Measurements from ENCODE around the gene LY86. TPM values are rescaled to one million over a fixed set of nuclear protein-coding genes. Genes with fewer than 3 reads are reported as not detected.

LY86 gene
- polyA plus RNA-seq, 4 donors: 2.8 to 3.4 (median 3.0) TPM; not detected in 1

DNA sequence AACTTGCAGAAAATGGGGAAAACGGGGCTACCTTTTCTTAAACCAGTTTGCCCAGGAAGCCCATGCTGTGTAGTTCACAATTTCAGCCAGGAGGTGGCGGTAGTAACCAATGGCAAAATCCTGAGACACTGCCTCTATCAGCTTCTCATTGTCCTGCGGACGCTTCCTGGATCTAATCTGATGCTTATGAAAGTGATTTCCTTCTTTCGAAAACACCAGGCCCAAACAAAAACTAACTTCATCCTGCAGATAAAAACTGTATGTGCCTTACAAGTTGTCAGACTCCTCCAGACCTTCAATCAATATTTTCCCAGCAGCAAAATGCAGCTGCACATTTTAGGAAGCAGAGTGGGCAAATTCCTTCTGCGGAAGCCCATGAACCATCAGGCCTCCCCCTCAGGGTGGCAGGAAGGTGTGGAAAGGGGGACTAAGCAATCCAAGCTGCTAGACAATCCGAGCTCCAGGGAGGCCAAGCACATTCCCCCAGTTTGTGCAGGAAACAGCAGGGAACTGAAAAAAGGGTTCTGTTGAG is 88.5 kb downstream of the LY86 start:
- Histone ChIP-seq H3K4me3 (ENCODE audit: low read depth in 1 of 3, low read length in 3 of 3) (no peak overlapping the region), H3K27ac (ENCODE audit: low read depth in 1 of 3, low read length in 2 of 3) (peak overlapping the region; percentile 16 to 70 (median 34))

GRCh38 chr6:6678185-6678671 is 89.7 kb downstream of the LY86 start:
- H3K27ac ChIP-seq (ENCODE audit: low read depth in 1 of 3, low read length in 2 of 3): peak overlapping the region; percentile 5 to 69 (median 46)
- H3K36me3 ChIP-seq (ENCODE audit: control insufficient read depth in 3 of 3, insufficient read depth in 2 of 3, low read depth in 1 of 3, low read length in 3 of 3): no peaks in the 10 kb centered on the region
- H3K9me3 ChIP-seq (ENCODE audit: control insufficient read depth in 2 of 2, insufficient read depth in 1 of 2, low read depth in 1 of 2, low read length in 1 of 2): no peaks in the 10 kb centered on the region
- peaks cover 7 to 39% (median 10%) of the 10 kb centered on the region in 3 donors for H3K4me1 ChIP-seq (ENCODE audit: control insufficient read depth in 3 of 3, insufficient read depth in 2 of 3, low read depth in 1 of 3, low read length in 2 of 3)
- WGBS, 3 donors: 50 to 73% (median 59%) methylated on average over 12 of the region's 12 CpGs
- no peak for FAIRE-seq
- H3K27me3 ChIP-seq (ENCODE audit: control insufficient read depth in 3 of 3, insufficient read depth in 3 of 3, low read length in 3 of 3): no peaks in the 10 kb centered on the region
- peak; percentile 73 to 85 for DNase-seq
- no peak overlapping the region for H3K4me3 ChIP-seq (ENCODE audit: low read depth in 1 of 3, low read length in 3 of 3)

More for the DNA sequence above, 88.5 kb downstream of the LY86 start:
- no peaks in the 10 kb centered on the region for H3K27me3 ChIP-seq (ENCODE audit: control insufficient read depth in 3 of 3, insufficient read depth in 3 of 3, low read length in 3 of 3)
- peaks cover 7 to 30% (median 8%) of the 10 kb centered on the region in 3 donors for H3K4me1 ChIP-seq (ENCODE audit: control insufficient read depth in 3 of 3, insufficient read depth in 2 of 3, low read depth in 1 of 3, low read length in 2 of 3)
- no peaks in the 10 kb centered on the region for H3K9me3 ChIP-seq (ENCODE audit: control insufficient read depth in 2 of 2, insufficient read depth in 1 of 2, low read depth in 1 of 2, low read length in 1 of 2)
- 17 to 19% (median 18%) methylated on average over 7 of the region's 7 CpGs for WGBS, 3 donors
- no peaks in the 10 kb centered on the region for H3K36me3 ChIP-seq (ENCODE audit: control insufficient read depth in 3 of 3, insufficient read depth in 2 of 3, low read depth in 1 of 3, low read length in 3 of 3)
- FAIRE-seq (no peak), DNase-seq (peak; percentile 88 to 89)

GRCh38 chr6:6678811-6679210 is 90.3 kb downstream of the LY86 start:
- Histone ChIP-seq H3K27me3 (ENCODE audit: control insufficient read depth in 3 of 3, insufficient read depth in 3 of 3, low read length in 3 of 3) (no peaks in the 10 kb centered on the region), H3K4me3 (ENCODE audit: low read depth in 1 of 3, low read length in 3 of 3) (no peak overlapping the region), H3K4me1 (ENCODE audit: control insufficient read depth in 3 of 3, insufficient read depth in 2 of 3, low read depth in 1 of 3, low read length in 2 of 3) (peaks cover 7 to 44% (median 10%) of the 10 kb centered on the region in 3 donors), H3K9me3 (ENCODE audit: control insufficient read depth in 2 of 2, insufficient read depth in 1 of 2, low read depth in 1 of 2, low read length in 1 of 2) (no peaks in the 10 kb centered on the region), H3K36me3 (ENCODE audit: control insufficient read depth in 3 of 3, insufficient read depth in 2 of 3, low read depth in 1 of 3, low read length in 3 of 3) (no peaks in the 10 kb centered on the region), H3K27ac (ENCODE audit: low read depth in 1 of 3, low read length in 2 of 3) (peak overlapping the region in 1 of 3 donors; percentile 45)
- DNase-seq (peak in 1 of 2 donors; percentile 63), FAIRE-seq (no peak)
- 25 to 61% (median 42%) methylated on average over 11 of the region's 11 CpGs for WGBS, 3 donors

DNA sequence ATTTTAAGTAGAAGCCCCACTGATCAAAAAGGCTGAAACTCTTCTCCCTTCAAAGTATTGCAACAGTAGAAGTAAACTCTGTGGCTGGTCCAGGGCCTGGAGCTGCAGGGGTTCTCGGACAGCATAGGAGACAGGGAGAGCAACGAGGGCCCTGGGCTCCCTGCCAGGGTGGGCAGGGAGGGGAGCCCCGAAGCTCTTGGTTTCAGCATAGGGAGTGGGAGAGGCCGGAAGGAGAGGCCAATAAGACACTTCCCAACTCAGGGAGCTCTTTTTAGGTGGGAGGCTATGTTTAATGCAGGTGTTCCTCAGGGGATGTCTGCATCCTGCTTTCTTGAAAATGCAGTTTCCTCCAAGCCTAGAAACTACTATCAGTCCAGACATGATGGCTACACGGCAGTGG is 91.1 kb downstream of the LY86 start:
- Histone ChIP-seq H3K27ac (ENCODE audit: low read depth in 1 of 3, low read length in 2 of 3) (peak overlapping the region in 1 of 3 donors; percentile 45), H3K36me3 (ENCODE audit: control insufficient read depth in 3 of 3, insufficient read depth in 2 of 3, low read depth in 1 of 3, low read length in 3 of 3) (no peaks in the 10 kb centered on the region), H3K4me1 (ENCODE audit: control insufficient read depth in 3 of 3, insufficient read depth in 2 of 3, low read depth in 1 of 3, low read length in 2 of 3) (peaks cover 7 to 52% (median 12%) of the 10 kb centered on the region in 3 donors), H3K27me3 (ENCODE audit: control insufficient read depth in 3 of 3, insufficient read depth in 3 of 3, low read length in 3 of 3) (no peaks in the 10 kb centered on the region), H3K4me3 (ENCODE audit: low read depth in 1 of 3, low read length in 3 of 3) (no peak overlapping the region), H3K9me3 (ENCODE audit: control insufficient read depth in 2 of 2, insufficient read depth in 1 of 2, low read depth in 1 of 2, low read length in 1 of 2) (no peaks in the 10 kb centered on the region)
- DNase-seq (no peak), FAIRE-seq (no peak)
- 21 to 50% (median 22%) methylated on average over 5 of the region's 5 CpGs for WGBS, 3 donors

- no peak overlapping the region for H3K4me3 ChIP-seq (ENCODE audit: low read depth in 1 of 3, low read length in 3 of 3)
- no peak overlapping the region for H3K27ac ChIP-seq (ENCODE audit: low read depth in 1 of 3, low read length in 2 of 3)
- peaks cover 7 to 60% (median 14%) of the 10 kb centered on the region in 3 donors for H3K4me1 ChIP-seq (ENCODE audit: control insufficient read depth in 3 of 3, insufficient read depth in 2 of 3, low read depth in 1 of 3, low read length in 2 of 3)
- peaks cover 0 to under 1% (median 0%) of the 10 kb centered on the region in 3 donors for H3K27me3 ChIP-seq (ENCODE audit: control insufficient read depth in 3 of 3, insufficient read depth in 3 of 3, low read length in 3 of 3)
- no peak for DNase-seq
- no peaks in the 10 kb centered on the region for H3K9me3 ChIP-seq (ENCODE audit: control insufficient read depth in 2 of 2, insufficient read depth in 1 of 2, low read depth in 1 of 2, low read length in 1 of 2)
- FAIRE-seq: no peak
- no peaks in the 10 kb centered on the region for H3K36me3 ChIP-seq (ENCODE audit: control insufficient read depth in 3 of 3, insufficient read depth in 2 of 3, low read depth in 1 of 3, low read length in 3 of 3)
Observed at GRCh38 chr6:6680526-6680925, 92.0 kb downstream of the LY86 start.

- peaks cover 7 to 67% (median 15%) of the 10 kb centered on the region in 3 donors for H3K4me1 ChIP-seq (ENCODE audit: control insufficient read depth in 3 of 3, insufficient read depth in 2 of 3, low read depth in 1 of 3, low read length in 2 of 3)
- no peak overlapping the region for H3K4me3 ChIP-seq (ENCODE audit: low read depth in 1 of 3, low read length in 3 of 3)
- no peaks in the 10 kb centered on the region for H3K9me3 ChIP-seq (ENCODE audit: control insufficient read depth in 2 of 2, insufficient read depth in 1 of 2, low read depth in 1 of 2, low read length in 1 of 2)
- no peaks in the 10 kb centered on the region for H3K36me3 ChIP-seq (ENCODE audit: control insufficient read depth in 3 of 3, insufficient read depth in 2 of 3, low read depth in 1 of 3, low read length in 3 of 3)
- FAIRE-seq (no peak), DNase-seq (no peak)
- 87 to 93% (median 90%) methylated on average over 11 of the region's 11 CpGs for WGBS, 3 donors
- H3K27ac ChIP-seq (ENCODE audit: low read depth in 1 of 3, low read length in 2 of 3): no peak overlapping the region
- peaks cover 0 to 2% (median 0%) of the 10 kb centered on the region in 3 donors for H3K27me3 ChIP-seq (ENCODE audit: control insufficient read depth in 3 of 3, insufficient read depth in 3 of 3, low read length in 3 of 3)
Observed at GRCh38 chr6:6681075-6681849, 92.7 kb downstream of the LY86 start.

GRCh38 chr6:6682225-6682624 is 93.7 kb downstream of the LY86 start:
- H3K4me1 ChIP-seq (ENCODE audit: control insufficient read depth in 3 of 3, insufficient read depth in 2 of 3, low read depth in 1 of 3, low read length in 2 of 3): peaks cover 4 to 67% (median 15%) of the 10 kb centered on the region in 3 donors
- WGBS, 3 donors: 44 to 52% (median 49%) methylated on average over 3 of the region's 3 CpGs
- peaks cover 0 to 2% (median 0%) of the 10 kb centered on the region in 3 donors for H3K27me3 ChIP-seq (ENCODE audit: control insufficient read depth in 3 of 3, insufficient read depth in 3 of 3, low read length in 3 of 3)
- peak overlapping the region in 2 of 3 donors; percentile 54 to 69 for H3K27ac ChIP-seq (ENCODE audit: low read depth in 1 of 3, low read length in 2 of 3)
- H3K9me3 ChIP-seq (ENCODE audit: control insufficient read depth in 2 of 2, insufficient read depth in 1 of 2, low read depth in 1 of 2, low read length in 1 of 2): no peaks in the 10 kb centered on the region
- no peak overlapping the region for H3K4me3 ChIP-seq (ENCODE audit: low read depth in 1 of 3, low read length in 3 of 3)
- no peaks in the 10 kb centered on the region for H3K36me3 ChIP-seq (ENCODE audit: control insufficient read depth in 3 of 3, insufficient read depth in 2 of 3, low read depth in 1 of 3, low read length in 3 of 3)
- DNase-seq (no peak), FAIRE-seq (no peak)

DNA sequence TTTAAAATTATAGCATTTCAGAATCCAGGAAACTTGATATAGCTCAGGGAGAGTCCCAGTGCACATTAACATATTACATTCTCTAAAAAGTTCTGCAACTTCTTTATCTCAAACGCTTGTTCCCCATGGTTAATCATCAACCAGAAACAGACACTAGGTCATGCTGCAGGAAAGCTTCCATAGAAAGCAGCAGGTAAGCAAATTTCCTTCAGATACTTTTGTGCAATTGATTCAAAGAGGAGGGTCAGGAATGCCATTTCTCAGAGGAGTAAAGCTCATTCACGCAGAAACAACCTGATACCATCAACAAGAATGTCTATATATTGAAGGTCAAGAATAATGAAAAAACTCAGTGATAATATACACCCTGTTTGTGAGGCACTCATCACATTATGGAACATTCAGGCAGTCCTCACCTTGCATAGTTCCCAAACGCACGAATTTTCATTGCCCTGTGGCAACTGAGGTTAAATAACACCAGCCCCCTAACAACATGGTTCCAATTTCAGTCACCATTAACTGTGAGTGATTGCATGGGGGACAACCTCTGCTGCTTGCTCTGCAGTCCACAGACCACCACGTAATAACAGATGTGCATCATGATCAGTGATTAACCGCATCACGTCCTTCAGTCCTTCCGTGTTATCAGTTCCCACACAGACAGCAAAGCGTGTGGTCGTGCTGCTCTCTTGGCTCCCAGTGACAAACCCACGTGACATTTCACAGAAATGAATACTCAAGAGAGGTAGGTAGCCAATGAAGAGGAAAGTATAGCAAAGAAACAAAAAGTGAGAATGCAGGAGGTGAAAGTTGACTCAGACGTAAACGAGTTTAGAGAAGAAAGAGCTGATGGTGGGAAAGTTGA is 95.7 kb downstream of the LY86 start:
- H3K36me3 ChIP-seq (ENCODE audit: control insufficient read depth in 3 of 3, insufficient read depth in 2 of 3, low read depth in 1 of 3, low read length in 3 of 3): no peaks in the 10 kb centered on the region
- H3K27me3 ChIP-seq (ENCODE audit: control insufficient read depth in 3 of 3, insufficient read depth in 3 of 3, low read length in 3 of 3): peaks cover 0 to 2% (median 0%) of the 10 kb centered on the region in 3 donors
- no peaks in the 10 kb centered on the region for H3K9me3 ChIP-seq (ENCODE audit: control insufficient read depth in 2 of 2, insufficient read depth in 1 of 2, low read depth in 1 of 2, low read length in 1 of 2)
- 6 to 36% (median 14%) methylated on average over 13 of the region's 13 CpGs for WGBS, 3 donors
- H3K4me1 ChIP-seq (ENCODE audit: control insufficient read depth in 3 of 3, insufficient read depth in 2 of 3, low read depth in 1 of 3, low read length in 2 of 3): peaks cover 3 to 56% (median 13%) of the 10 kb centered on the region in 3 donors
- FAIRE-seq (no peak), DNase-seq (peak; percentile 89 to 92)
- peak overlapping the region; percentile 62 to 90 (median 86) for H3K27ac ChIP-seq (ENCODE audit: low read depth in 1 of 3, low read length in 2 of 3)
- H3K4me3 ChIP-seq (ENCODE audit: low read depth in 1 of 3, low read length in 3 of 3): no peak overlapping the region
